Embryonic facial prominence (tissue), 1 donor: ENCODE results near the gene SPATA22.
"Not testable (repeated sequence)": the region's sequence is repeated elsewhere in the genome, so short reads cannot be mapped to it uniquely, and the experiment has no call there.

Experiments used
- DNase-seq: peaks from one replicate; pipeline ENCODE4 v3.0.0-alpha.2; 2016; ENCODE audit errors: extremely low spot score

Gene SPATA22

DNA sequence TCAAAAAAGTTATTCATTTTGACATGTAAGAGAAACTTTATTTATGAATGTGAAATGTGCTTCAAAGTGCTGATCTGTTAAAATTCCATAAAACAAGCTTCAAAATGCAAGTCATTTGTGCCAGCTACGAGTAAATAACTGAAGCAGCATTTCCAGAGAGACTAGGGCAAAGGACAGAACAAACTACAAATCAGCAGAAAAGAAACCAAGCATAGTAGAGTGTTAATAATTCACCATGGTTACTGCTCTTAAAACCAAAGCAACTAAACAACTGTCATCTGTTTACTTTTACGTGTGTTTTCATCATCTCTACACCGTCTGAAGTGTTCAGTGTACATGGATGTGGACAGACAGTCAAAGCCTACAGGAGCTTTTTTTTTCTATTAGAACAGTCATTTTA, 2.6 kb upstream of the SPATA22 start:
- DNase-seq: peak; percentile 32

- no peak for DNase-seq
Measured at GRCh38 chr17:3472137-3472536, 518 bp upstream of the SPATA22 start.

GRCh38 chr17:3469529-3469928, 2.1 kb downstream of the SPATA22 start:
- DNase-seq: no peak

GRCh38 chr17:3466355-3466754, 5.3 kb downstream of the SPATA22 start:
- DNase-seq: not testable (repeated sequence)

- no peak for DNase-seq
Measured at GRCh38 chr17:3448059-3448665, 23.5 kb downstream of the SPATA22 start.

DNA sequence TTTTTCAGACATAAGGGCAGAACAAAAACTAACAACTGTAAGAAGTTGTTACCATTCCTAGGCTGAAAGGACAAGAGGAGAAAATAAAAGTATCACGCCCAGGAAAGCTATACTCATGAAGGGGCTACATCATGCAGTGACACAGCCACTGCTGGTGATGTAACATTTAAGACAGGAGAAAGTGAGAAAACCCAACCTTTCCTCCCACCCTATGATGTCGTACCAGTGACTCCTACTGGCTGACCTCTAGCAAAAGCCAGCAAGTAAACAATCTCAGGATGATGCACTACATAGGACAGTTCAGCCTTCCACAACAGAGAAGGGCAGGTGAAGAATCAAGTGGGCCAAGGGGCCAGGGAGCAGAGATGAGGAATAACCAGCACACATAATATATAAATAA, 24.0 kb downstream of the SPATA22 start:
- no peak for DNase-seq

DNA sequence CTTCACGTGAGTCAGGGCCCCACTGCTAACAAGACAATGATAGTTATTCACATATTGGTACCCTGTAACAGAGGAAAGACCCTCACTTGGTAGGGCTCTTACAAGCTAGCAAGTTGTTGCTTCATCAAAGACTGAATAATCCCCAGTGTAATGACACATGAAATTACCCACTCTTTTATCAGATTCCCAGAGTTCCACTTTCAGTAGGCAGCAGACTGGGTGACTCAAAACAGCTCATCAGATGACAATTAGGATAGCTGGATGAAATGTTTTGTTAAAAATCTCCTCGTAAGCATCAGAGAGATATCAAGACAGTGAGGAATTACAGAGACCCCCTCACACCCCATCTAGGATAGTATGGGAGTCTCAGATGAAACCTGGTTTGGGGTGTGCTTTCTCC, 31.2 kb downstream of the SPATA22 start:
- DNase-seq: no peak

GRCh38 chr17:3438368-3438767, 33.3 kb downstream of the SPATA22 start:
- no peak for DNase-seq

- DNase-seq: no peak
Measured at GRCh38 chr17:3433741-3434140, 37.9 kb downstream of the SPATA22 start, which contains the start of gene OR1E2. Gene OR1E2, minus strand, starts transcription at chr17:3433841. Its CDS starts 0 bp downstream, at chr17:3433841.

GRCh38 chr17:3433215-3433614, 38.4 kb downstream of the SPATA22 start:
- DNase-seq: not testable (repeated sequence)

GRCh38 chr17:3418222-3418621, 53.4 kb downstream of the SPATA22 start:
- DNase-seq: no peak

DNA sequence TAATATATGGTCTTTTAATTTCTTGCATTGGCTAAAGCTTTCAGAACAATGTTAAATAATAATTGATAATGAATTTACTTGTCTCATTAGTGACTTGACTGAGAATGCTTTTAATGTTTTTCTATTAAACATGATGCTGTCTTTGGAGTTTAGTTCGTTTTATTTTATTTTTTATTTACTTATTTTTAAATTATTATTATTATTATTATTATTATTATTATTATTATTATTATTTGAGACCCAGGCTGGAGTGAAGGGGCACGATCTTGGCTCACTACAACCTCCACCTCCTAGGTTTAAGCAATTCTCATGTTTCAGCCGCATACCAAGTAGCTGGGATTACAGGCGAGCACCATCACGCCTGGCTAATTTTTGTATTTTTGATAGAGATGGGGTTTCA, 56.0 kb downstream of the SPATA22 start:
- no peak for DNase-seq

GRCh38 chr17:3412216-3412615, 59.4 kb downstream of the SPATA22 start:
- DNase-seq: not testable (repeated sequence)

- DNase-seq: no peak
Measured at GRCh38 chr17:3411070-3411469, 60.5 kb downstream of the SPATA22 start, which contains the start of gene OR3A3. Gene OR3A3, plus strand, starts transcription at chr17:3411370.

DNA sequence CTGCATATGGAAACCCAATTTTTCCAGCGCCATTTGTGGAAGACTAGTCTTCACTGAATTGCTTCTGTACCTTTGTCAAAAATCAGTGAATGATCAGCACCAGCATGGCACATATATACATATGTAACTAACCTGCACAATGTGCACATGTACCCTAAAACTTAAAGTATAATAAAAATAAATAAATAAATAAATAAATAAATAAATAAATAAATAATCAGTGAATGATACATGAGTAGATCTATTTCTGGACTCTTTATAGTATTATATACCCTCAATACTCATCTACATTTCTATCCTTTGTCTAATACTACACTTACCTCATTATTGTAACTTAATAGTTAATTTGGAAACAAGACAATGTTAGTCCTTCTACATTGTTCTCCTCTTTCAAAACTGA, 67.8 kb downstream of the SPATA22 start:
- not testable (repeated sequence) for DNase-seq

GRCh38 chr17:3401786-3402185, 69.8 kb downstream of the SPATA22 start:
- DNase-seq: no peak

GRCh38 chr17:3400055-3400454, 71.6 kb downstream of the SPATA22 start:
- no peak for DNase-seq

- no peak for DNase-seq
Measured at GRCh38 chr17:3398310-3398709, 73.3 kb downstream of the SPATA22 start, which contains the start of gene OR1E1. Gene OR1E1, minus strand, starts transcription at chr17:3398410. Its CDS starts 0 bp downstream, at chr17:3398410.

GRCh38 chr17:3397801-3398200, 73.8 kb downstream of the SPATA22 start:
- not testable (repeated sequence) for DNase-seq
